GM18511 (cell line): ENCODE results near the gene AFG3L2.
A peak's percentile ranks its signal among the peaks of the same experiment; 100 is the strongest.
"Not testable (repeated sequence)": the region's sequence is repeated elsewhere in the genome, so short reads cannot be mapped to it uniquely, and the experiment has no call there.

Experiments used
- ATAC-seq: cut with Tn5 transposase; IDR thresholded peaks from one replicate; pipeline ENCODE4 v1.9.1; 2021; ENCODE audit warnings: mild to moderate bottlenecking, moderate library complexity; ENCODE audit not compliant: unreplicated experiment

Gene AFG3L2

DNA sequence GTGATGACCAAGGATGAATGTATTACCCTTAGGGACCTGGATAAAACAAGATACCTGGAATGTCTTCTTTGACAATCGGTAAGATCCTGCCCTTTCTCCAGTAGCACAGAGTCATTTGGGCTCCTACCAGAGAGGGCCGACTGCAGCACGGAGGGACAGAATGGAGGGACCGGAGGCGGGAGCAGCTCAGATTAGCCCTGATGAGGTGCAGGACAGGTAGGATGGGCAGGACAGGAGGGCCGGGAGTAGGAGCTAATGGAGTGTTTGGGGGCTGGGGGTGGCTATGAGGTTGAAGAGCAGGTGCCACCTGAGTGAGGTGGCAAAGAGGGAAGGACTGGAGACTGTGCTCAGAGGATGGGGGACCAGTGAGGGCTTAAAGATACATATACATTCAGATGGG, 20.8 kb upstream of the AFG3L2 start:
- no peak for ATAC-seq

- no peak for ATAC-seq
Measured at GRCh38 chr18:12397254-12397653, 20.2 kb upstream of the AFG3L2 start.

GRCh38 chr18:12394428-12394827, 17.4 kb upstream of the AFG3L2 start:
- ATAC-seq, result no peak

- ATAC-seq, result no peak
Measured at GRCh38 chr18:12393998-12394397, 17.0 kb upstream of the AFG3L2 start.

GRCh38 chr18:12393510-12393909, 16.5 kb upstream of the AFG3L2 start:
- no peak for ATAC-seq

GRCh38 chr18:12391487-12392165, 14.6 kb upstream of the AFG3L2 start:
- no peak for ATAC-seq

- ATAC-seq, result no peak
Measured at GRCh38 chr18:12388442-12388841, 11.4 kb upstream of the AFG3L2 start.

- ATAC-seq, result no peak
Measured at GRCh38 chr18:12384261-12384660, 7.2 kb upstream of the AFG3L2 start.

DNA sequence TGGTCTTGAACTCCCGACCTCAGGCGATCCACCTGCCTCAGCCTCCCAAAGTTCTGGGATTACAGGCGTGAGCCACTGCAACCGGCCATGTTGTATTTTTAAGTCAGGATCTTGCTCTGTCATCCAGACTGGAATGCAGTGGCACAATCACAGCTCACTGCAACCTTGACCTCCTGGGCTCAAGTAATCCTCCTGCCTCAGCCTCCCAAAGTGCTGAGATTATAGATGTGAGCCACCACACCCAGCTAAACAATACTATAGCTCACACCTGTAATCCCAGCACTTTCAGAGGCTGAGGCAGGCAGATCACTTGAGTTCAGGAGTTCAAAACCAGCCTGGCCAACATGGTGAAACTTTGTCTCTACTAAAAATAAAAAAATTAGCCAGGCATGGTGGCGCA, 6.7 kb upstream of the AFG3L2 start:
- not testable (repeated sequence) for ATAC-seq

- ATAC-seq, result not testable (repeated sequence)
Measured at GRCh38 chr18:12382221-12382814, 5.3 kb upstream of the AFG3L2 start.

GRCh38 chr18:12378198-12378558, 1.2 kb upstream of the AFG3L2 start:
- not testable (repeated sequence) for ATAC-seq

- ATAC-seq, result peak; percentile 64
Measured at GRCh38 chr18:12377556-12378197, 650 bp upstream of the AFG3L2 start.

GRCh38 chr18:12376034-12376753, 833 bp downstream of the AFG3L2 start:
- ATAC-seq, result no peak

DNA sequence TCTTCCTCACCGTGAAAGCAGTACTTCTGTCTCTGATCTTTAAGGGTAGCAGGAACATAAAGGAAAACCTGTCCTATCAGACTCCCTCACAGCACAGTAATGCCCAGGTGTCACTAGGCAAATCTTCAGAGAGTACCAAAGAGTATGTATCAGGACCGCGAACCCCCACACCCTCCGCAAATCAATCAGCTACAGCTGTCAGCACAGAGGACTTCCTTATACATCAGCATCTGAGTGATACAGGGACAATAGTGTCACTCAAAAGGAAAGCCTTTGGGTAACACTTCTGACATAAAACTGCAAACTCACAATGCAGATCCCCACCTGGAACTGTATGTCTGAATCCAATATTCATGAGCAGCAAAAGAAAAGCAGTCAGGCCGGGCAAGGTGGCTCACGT, 2.6 kb downstream of the AFG3L2 start:
- ATAC-seq, result no peak

- ATAC-seq, result no peak
Measured at GRCh38 chr18:12373771-12374116, 3.3 kb downstream of the AFG3L2 start.

DNA sequence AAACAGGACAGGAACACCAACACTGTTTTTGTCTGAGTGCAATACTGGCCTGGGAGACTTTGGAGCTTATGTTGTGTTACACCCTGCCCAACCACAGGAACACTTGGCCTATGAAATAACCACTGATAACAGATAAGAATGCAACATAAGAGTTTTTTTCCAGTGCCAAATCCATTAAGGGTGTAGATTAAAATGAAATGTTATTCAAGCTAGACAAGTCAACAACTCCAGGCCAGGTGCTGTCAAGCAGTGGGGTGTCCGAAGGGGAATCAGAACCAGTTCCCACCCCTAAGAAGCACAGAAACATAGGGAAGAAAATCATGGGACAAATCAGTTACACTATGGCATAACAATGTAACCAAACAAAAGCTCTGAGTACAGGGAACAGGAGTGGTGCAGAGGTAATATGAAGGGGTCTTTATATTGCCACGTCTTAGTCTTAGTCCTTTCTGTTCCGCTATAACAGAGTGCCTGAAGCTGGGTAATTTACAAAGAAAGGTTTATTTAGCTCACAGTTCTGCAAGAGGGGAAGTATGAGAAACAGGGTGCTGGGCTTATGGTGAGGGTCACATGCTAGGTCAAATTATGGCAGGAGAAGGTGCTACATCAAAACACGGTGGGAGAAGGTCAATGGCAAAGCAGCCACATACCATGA, 3.8 kb downstream of the AFG3L2 start:
- no peak for ATAC-seq

GRCh38 chr18:12372406-12372805, 4.6 kb downstream of the AFG3L2 start:
- ATAC-seq, result no peak

- no peak for ATAC-seq
Measured at GRCh38 chr18:12371590-12371989, 5.4 kb downstream of the AFG3L2 start.

DNA sequence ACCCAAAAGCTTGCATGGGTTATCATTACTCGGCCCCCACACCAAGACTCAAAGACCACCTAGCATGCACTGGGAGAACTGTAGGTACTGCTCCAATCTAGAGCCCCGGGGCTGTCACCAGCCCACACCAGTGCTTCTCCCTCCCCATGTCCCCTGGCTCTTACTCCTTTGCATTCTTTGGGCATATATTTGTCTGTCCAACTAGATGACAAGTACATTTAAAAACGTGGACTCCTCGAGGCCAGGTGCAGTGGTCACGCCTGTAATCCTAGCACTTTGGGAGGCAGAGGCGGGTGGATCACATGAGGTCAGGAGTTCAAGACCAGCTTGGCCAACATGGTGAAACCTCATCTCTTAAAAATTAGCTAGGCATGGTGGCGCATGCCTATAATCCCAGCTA, 7.8 kb downstream of the AFG3L2 start:
- no peak for ATAC-seq

DNA sequence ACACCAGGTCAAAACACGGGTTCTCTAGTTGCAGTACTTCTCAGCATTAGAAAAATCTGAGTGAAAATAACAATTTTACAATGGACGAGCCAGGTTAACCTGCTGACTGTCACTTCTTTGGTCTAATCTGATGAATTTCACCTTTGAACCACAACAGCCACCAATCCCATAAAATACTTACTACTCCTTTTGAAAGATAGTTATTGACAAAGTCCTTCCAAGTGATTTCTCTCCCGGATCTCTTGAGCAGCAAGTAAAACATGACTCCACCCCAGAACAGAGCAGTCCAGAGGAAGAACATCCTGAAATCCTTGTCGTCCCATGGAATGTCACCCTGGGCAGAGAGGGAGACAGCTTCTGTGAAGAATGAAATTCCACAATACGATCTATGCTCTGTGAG, 10.2 kb downstream of the AFG3L2 start:
- no peak for ATAC-seq

DNA sequence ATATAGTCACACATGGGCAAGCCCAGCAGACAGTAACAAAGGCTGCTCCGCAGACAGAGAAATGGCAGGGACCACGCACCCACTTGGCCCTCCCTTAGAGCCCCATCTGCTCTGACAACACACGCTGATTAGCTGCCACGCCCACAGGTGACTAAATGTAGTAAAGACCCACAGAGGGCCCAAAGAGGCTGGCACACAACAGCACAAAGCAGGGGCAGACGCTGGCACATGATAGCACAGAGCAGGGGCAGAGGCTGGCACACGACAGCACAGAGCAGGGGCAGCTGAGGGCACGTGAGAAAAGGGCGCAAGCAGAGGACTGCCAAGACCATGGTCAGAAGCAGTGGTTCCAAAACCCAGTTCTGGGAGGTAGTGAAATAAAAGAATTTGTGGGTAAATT, 10.6 kb downstream of the AFG3L2 start:
- ATAC-seq, result no peak
